GM21619 (cell line): ENCODE data around the gene RCAN2.

ENCODE experiments used
- ATAC-seq: cut with Tn5 transposase; IDR thresholded peaks from one replicate; pipeline ENCODE4 v1.9.1; 2021; ENCODE audit not compliant: unreplicated experiment

RCAN2 gene

DNA sequence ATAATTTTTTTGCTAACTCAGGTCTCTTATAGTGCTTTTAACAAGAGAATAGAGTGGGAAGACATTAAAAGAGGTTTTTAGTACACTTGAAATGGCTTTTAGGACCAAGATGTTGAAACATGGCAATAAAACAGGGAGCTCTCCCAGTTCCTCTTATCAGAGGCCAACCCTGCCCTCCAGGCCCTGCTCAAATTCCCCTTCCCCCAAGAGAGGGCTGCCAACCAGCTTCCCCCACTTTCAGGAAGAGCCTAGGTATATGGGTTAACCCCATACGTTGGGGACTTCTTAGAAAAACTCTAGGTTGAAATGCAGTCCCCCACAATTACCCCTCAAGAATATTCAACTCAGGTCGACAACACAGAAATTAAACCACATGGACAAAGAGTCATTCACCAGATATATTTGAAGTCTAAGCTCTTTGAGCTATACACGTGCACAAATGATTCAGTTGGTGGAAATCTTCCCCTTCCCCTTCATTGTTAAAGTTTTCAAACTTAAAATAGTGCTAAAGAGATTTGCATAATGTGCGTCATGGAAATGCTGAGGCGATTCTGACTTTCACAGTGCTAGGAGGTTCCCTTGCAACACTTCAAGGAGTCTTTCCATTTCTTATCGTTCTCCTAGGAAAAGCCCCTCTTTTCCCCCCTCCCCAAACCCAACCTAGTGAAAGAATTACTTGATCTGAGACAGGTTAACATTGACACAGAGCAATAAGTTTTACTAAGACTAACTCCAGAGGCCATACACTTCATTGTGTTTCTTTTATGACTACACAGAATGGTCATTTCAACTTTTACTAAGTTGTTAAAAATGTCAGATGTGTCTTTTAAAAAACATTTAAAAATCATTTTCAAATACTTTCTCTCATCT, 270.7 kb downstream of the RCAN2 start:
- ATAC-seq, result peak; percentile 66

DNA sequence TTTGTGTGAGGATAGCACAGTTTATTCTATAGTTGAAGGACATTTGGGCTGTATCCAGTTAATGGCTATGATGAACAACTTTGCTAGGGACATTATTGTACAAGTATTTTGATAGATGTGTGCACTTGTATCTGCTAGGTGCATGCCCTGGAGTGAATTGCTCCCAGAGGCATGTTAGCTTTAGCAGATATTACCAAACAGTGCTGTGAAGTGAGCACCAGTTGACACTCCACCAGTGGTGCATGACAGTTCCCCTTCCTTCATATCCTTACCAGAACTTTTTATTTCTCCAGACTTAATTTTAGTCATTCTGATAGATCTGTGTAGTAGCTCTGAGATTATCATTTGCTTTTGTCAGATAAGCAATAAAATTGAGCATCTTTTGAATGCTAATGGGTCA, 271.6 kb downstream of the RCAN2 start:
- no peak for ATAC-seq

DNA sequence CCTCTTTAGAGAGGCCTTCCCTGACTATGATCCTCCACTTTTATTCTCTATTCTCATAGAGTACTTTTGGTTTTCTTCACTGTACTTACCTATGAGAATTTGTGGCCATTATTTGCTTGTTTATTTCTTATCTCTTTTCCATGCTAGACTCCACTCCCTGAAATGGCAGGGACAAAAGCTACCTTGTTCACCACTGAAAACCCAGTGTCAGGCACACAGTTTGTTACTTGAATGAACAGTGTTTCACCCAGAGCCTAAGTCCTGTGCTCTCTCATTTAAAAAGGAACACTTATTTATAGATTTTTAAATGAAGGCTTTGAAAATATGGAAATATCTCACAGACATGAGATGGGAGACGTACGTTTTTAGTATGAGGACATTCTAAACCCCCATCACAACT, 272.8 kb downstream of the RCAN2 start:
- no peak for ATAC-seq

DNA sequence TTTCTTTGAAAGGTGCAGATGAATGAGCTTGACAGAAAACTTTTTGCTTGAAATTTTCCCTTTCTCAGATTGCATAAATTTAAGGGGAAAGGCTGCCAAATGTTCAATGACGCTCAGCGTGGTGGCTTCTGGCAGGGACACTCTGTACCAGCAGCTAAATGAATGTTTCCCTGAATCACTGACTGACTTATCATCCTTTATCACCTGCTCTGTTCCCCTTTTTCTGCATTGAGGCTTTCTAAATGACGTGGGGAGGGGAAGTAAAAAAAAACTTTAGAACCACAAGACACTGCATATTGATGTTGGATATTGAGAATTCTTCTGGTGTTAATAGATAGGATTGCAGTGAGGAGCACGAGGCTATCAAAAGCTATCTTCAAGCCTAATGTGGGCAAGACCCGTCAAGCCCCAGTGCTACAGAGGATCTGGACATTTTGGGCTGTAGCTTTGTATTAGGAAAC, 273.5 kb downstream of the RCAN2 start:
- peak; percentile 49 for ATAC-seq

DNA sequence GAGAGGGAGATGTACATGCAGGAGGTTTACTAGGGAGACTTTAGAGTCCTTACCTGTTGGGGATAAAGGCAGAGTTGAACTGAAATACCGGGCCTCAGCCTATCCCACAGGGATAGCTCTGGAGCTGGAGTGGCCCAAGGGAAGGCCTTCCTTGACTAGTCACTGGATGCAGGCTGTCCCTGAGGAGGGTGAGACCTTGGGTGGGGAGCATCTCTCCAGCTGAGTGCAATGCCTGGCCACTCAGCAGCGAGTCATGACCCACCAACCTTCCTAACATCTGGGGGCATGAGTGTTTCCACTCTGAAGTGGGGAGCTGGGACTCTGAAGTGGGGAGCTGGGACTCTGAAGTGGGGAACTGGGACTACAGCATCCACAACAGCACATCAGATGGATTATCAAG, 274.4 kb downstream of the RCAN2 start:
- ATAC-seq, result no peak

DNA sequence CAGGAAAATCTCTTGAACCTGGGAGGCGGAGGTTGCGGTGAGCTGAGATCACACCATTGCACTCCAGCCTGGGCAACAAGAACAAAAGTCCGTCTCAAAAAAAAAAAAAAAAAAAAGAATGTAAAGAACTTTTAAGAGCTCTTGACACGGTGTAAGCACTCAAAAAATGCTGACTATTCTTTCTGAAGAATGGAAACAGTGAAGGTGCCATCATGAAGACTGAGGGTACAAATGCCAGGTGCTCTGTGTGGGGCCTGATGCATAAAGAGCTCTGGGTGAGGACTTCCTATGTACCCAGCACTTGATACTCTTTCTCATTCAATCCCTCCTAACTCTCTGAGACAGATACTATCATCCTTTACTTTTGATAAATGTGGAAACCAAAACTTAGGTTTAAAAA, 275.5 kb downstream of the RCAN2 start:
- ATAC-seq, result no peak

DNA sequence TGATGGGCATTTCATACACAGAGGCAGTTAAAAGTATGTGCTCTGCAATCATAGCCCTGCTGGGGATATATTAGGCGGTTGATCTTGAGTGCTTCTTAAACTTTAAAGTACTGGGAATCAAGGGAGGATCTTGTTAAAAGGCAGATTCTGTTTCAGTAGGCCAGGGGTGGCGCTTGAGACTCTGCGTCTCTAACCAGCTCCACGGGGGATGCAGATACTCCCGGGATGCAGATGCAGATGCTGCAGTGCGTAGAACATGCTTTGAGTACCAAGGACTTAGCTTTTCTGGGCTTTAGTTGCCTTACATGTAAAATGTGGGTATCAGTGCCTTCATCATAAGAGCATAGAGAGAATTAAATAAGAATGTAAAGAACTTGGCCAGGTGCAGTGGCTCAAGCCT, 276.0 kb downstream of the RCAN2 start:
- no peak for ATAC-seq

DNA sequence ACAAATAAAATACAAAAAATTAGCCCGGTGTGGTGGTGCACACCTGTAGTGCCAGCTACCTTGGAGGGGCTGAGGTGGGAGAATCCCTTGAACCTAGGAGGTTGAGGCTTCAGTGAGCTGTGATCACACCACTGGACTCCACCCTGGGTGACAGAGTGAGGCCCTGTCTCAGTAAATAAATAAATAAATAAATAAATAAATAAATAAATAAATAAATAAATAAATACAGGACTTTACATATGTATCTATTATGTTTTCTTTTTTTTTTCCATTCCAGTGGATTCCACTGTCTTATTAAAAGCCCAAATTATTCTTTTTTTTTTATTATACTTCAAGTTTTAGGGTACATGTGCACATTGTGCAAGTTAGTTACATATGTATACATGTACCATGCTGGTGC, 279.3 kb downstream of the RCAN2 start:
- no peak for ATAC-seq

DNA sequence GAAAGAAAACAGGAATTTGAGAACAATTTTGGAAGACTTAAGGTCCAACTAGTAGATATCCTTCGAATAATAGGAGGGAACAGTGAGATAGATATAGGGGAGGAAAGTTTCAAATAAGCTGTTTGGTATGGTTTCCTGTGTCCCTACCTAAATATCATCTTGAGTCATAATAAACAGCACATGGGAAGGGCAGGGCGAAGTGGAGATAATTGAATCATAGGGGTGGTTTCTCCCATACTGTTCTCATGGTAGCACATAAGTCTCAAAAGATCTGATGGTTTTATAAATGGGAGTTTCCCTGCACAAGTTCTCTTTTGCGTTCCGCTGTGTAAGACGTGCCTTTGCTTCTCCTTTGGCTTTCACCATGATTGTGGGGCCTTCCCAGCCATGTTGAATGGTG, 281.0 kb downstream of the RCAN2 start:
- ATAC-seq, result no peak

DNA sequence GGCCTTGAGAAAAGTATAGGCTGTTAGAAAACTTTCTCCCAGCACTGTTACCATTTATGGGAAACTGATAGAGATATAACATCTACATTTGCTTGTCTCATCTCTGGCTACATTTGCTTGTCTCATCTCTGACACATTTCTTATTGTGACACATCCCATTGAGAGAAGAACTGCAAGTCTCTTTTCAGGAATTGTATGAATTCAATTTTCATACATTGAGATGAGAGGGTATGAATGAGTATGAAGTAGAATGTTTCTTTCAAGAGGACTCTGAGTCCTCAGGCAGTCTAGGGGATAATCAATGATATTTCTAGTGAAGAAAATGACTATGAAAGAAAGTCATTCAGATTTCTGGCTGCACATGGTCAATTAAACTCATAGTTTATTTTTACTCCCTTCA, 282.9 kb downstream of the RCAN2 start:
- ATAC-seq, result no peak

DNA sequence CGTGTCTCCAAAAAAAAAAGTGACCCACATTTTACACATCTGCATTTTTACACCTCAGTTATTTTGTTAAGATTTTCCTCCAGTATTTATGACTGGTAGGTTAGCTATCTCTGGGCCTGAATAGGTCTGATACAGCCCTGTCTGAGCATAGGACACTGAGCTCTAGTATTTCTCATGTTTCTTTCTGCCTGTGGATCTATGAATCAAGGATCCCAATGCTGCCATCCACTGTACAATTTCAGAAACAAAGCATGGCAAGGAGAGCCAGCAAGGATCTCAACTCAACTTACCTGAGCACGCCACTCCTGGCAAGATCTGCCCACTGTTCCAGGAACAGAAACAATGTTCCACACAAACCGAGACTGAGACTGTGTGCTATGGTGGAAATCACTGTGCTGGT, 284.1 kb downstream of the RCAN2 start:
- ATAC-seq, result no peak

DNA sequence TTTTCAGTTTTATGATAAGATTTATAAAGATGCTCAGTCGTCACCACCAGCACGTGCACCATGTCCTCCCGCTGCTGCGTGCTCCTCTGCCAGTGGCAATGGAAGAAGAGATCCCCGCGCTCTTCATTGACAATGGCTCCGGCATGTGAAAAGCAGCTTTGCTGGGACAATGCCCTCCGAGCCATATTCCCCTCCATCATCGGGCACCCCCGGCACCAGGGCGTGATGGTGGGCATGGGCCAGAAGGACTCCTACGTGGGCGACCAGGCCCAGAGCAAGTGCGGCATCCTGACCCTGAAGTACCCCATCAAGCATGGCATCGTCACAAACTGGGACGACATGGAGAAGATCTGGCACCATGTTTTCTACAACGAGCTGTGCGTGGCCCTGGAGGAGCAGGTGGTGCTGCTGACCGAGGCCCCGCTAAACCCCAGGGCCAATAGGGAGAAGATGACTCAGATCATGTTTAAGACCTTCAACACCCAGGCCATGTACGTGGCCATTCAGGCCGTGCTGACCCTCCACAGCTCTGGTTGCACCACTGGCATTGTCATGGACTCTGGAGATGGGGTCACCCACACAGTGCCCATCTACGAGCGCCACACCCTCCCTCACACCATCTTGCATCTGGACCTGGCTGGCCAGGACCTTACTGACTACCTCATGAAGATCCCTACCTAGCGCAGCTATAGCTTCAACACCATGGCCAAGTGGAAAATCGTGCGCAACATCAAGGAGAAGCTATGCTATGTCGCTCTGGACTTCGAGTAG, 286.2 kb downstream of the RCAN2 start:
- no peak for ATAC-seq

DNA sequence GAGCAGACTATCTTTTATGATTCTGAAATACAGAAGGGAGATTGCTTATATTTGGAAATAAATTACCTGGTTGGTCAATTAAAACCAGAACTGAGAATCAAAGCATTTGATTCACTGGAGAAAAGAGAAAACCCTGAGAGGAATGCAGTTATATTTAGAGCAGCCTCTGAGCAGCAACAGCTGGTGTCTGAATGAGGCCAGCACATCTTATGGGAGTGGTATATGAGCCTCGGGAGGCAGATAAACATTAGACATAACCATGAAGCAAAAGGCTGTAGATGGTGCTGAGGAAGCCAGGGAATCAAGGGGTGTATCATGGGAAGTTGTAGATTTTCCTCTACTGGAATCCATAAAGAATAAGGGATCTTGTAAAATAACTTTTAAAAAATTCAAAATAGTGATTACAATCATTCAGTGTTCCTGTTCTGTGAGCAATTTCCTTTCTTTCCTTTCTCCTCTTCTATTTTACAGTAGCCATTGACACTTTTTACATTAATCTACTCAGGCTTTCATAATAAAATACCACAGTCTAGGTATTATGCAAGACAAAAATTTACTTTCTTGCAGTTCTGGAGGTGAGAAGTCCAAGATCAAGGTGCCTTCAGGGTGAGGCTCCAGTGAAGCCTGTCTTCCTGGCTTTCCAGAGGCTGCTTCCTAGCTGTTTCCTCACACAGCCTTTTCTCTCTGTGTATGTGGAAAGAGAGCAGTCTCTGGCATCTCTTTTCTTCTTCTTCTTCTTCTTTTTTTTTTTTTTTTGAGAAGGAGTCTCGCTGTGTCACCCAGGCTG, 287.7 kb downstream of the RCAN2 start:
- no peak for ATAC-seq

DNA sequence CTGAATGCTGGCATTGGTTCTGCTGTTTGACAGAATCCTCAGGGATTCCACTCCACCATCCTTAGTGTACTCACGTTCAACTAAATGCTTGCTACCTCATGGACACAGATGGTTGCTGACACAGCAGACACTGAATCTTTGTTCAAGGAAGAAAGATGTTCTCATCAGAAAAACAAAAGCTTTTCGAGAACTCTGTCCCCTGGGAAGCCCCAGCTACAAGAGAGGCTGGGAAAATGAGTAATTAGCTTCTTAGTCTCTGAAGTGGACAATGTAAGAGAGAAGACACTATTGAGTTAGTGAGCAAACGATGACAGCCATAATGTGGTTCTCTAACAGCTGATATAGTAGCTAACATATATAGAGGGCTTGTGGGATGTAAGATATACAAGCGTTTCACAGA, 289.5 kb downstream of the RCAN2 start:
- ATAC-seq, result no peak

DNA sequence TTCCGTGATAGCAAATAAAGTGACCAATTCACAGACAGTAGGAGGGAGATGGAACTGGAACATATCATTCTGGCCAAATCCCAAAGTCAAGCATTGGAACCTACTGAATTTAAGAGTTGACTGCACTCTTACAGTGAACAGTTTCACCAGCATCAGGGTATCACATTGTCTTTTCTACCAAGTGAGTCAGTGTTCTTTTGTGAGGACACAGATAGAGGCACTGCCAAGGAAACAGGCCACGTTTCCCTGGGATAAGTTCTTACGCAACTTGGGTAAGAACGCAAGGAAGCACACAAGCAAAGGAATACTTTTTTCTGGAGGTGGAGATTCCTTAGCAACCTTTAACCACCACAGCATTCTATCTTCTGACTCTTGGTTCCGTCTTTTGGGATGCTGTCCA, 291.9 kb downstream of the RCAN2 start:
- no peak for ATAC-seq

DNA sequence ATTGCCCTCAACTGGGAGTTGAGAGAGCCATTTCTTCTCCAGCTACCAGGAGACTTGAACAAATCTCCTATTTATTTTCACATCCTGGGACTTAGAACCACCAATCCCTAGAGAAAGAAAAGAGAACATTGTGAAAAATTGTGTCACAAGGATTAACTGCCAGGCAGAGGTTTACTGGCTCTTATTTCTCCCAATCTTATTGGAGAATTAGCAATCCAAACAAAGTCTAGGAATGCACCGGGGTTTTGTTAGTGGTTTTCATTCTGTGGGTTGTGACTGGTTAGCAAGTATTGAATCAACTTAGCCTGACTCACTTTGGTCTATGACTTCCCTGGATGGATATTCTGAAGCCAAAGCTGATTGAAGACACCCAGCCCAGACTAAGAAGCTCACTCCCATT, 299.3 kb downstream of the RCAN2 start:
- no peak for ATAC-seq

DNA sequence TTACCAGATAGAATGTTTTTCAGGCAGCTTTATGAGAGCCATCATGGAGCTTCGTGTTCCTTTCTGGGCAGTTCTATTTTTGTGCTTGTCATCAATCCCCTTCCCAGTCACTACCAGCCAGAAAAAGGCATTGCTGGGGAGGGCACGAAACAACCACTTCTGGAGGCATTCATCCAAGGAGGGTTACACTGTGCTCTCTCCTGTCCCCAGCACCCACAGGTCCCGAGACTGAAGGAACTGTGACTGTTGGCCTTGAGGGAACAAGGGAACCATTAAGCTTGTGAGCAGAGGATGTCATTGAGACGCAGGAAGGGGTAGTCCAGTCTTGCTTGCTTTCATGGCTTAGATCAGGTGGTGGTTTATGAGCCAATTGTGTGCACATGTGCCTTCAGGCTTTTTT, 300.4 kb downstream of the RCAN2 start:
- no peak for ATAC-seq

DNA sequence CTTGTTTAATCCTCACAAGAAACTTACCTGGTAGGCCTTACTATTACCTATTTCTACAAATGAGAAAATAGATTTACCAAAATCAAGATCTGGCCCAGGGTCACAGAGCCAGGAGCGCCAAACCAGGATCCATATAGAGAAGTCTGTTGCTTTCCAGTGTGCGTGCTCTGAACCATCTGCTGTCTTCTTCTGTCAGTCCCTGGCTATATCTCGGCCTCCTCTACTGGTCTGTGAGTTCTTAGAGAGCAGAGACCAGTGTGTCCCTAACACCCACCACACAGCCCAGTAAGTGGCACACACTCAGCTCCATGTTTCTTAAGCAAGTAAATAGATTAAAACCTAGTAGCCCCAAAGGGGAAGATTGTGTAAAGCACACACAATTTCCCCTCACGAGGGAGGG, 301.5 kb downstream of the RCAN2 start:
- no peak for ATAC-seq

DNA sequence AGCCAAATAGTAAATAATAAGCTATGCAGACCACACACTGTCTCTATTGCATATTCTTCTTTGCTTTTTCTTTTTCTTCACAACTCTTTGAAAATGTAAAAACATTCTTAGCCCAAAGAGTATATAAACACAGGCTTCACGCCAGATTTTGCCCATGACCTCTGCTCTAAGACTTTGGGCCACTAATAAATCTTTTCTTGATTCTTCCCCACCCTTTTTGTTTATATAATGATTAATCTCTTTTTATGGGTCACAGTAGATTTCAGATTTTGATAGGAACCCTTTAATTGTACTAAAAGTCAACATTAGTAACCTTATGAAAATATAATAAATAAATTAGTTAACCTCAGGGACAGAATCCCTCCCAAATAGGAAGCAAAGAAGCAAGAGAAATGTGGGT, 304.7 kb downstream of the RCAN2 start:
- no peak for ATAC-seq

DNA sequence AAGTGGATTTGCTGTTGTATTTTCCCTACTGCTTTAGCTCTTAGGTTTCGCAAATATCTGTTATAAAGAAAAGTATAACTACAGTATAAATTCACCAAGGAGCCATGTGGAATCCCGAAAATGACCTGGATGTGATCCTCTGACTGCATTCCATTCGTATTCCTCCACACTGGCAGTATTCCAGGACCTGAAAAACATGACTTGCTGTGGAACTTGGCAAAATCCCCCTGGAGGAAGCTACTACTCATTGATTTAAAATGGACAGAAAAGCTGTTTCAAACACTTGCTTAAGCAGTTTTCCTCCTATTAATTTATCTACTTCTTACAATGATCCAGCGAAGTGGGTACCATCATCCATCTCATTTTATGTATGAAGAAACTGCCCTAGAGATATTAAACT, 307.1 kb downstream of the RCAN2 start:
- no peak for ATAC-seq

DNA sequence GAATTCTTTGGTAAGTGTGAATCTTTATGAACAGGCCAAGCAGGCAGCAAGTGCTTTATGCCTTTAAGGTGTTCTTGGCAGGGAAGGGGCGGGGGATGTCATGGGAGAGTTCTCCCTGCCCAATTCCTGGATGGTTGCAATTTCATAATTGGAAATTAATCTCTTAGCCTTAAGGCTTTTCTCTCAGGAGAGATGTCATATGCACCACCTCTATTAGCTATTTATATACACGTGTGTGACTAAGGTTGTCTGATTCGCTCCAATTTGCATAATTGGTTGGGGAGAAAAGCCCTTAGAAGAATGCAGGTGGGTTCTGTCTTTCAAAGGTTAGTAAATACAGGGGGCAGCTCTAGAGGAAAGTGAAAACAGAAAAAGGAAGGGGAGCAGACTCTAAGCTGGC, 315.3 kb downstream of the RCAN2 start:
- ATAC-seq, result no peak

DNA sequence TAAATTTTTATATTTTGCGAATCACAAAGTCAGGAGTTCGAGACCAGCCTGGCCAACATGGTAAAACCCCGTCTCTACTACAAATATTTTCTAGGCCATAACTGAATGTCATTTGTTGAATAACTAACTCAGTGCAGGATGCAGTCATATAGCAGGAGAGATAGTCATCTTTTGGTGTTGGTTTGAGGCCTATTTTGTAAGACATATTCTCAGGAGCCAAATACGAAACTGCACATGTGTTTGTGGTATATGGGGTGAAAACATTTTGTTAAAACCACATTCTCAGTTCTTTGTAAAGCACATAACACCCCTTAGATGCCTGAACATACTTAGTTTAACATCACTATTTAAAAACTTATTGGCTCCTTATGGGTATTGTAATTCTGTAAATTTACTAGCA, 315.8 kb downstream of the RCAN2 start:
- ATAC-seq, result peak; percentile 87
